Trophoblast cell (in vitro differentiated cells and primary cell): ENCODE measurements around the gene DGKA.

ENCODE experiments used
- DNase-seq, 2 donors: peaks; one replicate each; pipeline ENCODE4 v3.0.0-alpha.2; 2016
- H2AFZ ChIP-seq: 2 replicates; pipeline ENCODE4 v1.6.1; 2013; ENCODE audit warnings: low read length, moderate library complexity, mild to moderate bottlenecking; ENCODE audit not compliant: insufficient read depth, poor library complexity
- H2AK5ac ChIP-seq: 2 replicates; pipeline ENCODE4 v1.6.1; 2013; ENCODE audit warnings: mild to moderate bottlenecking, low read length
- H2BK120ac ChIP-seq: 2 replicates; pipeline ENCODE4 v1.6.1; 2013; ENCODE audit warnings: low read length, mild to moderate bottlenecking, moderate library complexity; ENCODE audit not compliant: insufficient read depth, poor library complexity
- H2BK12ac ChIP-seq: 2 replicates; pipeline ENCODE4 v1.6.1; 2013; ENCODE audit warnings: mild to moderate bottlenecking, low read length, moderate library complexity
- H2BK5ac ChIP-seq: 2 replicates; pipeline ENCODE4 v1.6.1; 2013; ENCODE audit warnings: low read length, low read depth, moderate library complexity, mild to moderate bottlenecking; ENCODE audit not compliant: poor library complexity
- H3K14ac ChIP-seq: 2 replicates; pipeline ENCODE4 v1.6.1; 2013; ENCODE audit warnings: mild to moderate bottlenecking, low read length
- H3K18ac ChIP-seq: 2 replicates; pipeline ENCODE4 v1.6.1; 2013; ENCODE audit warnings: mild to moderate bottlenecking, low read length
- H3K23ac ChIP-seq: 2 replicates; pipeline ENCODE4 v1.6.1; 2013; ENCODE audit warnings: low read length
- H3K27ac ChIP-seq: 2 replicates; pipeline ENCODE4 v1.5.1; 2013; ENCODE audit warnings: low read depth, mild to moderate bottlenecking, inconsistent platforms, low read length, moderate library complexity
- H3K27me3 ChIP-seq: 2 replicates; pipeline ENCODE4 v1.6.1; 2013; ENCODE audit warnings: inconsistent platforms, mild to moderate bottlenecking, low read length, moderate library complexity; ENCODE audit not compliant: insufficient read depth
- H3K36me3 ChIP-seq, 2 experiments: 1 replicate in 1 of 2; 2 replicates in 1 of 2; pipeline ENCODE4 v1.6.1; 2013; ENCODE audit warnings: low read length in 2 of 2, mild to moderate bottlenecking in 2 of 2, moderate library complexity in 1 of 2; ENCODE audit not compliant: insufficient read depth in 2 of 2, control insufficient read depth in 1 of 2
- H3K4ac ChIP-seq: 2 replicates; pipeline ENCODE4 v1.6.1; 2013; ENCODE audit warnings: low read depth, mild to moderate bottlenecking, low read length, moderate library complexity
- H3K4me1 ChIP-seq, 2 experiments: 1 replicate in 1 of 2; 2 replicates in 1 of 2; pipeline ENCODE4 v1.6.1; 2013; ENCODE audit warnings: low read length in 2 of 2, mild to moderate bottlenecking in 2 of 2, moderate library complexity in 1 of 2; ENCODE audit not compliant: insufficient read depth in 2 of 2, control insufficient read depth in 1 of 2
- H3K4me2 ChIP-seq: 2 replicates; pipeline ENCODE4 v1.6.1; 2013; ENCODE audit warnings: inconsistent platforms, mild to moderate bottlenecking, low read length, moderate library complexity
- H3K4me3 ChIP-seq: 2 replicates; pipeline ENCODE4 v1.5.1; 2013; ENCODE audit warnings: mild to moderate bottlenecking, low read depth, low read length, inconsistent platforms
- H3K79me1 ChIP-seq: one replicate; pipeline ENCODE4 v1.6.1; 2013; ENCODE audit warnings: low read length
- H3K79me2 ChIP-seq: 2 replicates; pipeline ENCODE4 v1.6.1; 2013; ENCODE audit warnings: low read length, mild to moderate bottlenecking; ENCODE audit not compliant: control insufficient read depth, insufficient read depth, poor library complexity
- H3K9ac ChIP-seq: 2 replicates; pipeline ENCODE4 v1.6.1; 2013; ENCODE audit warnings: mild to moderate bottlenecking, low read length
- H3K9me3 ChIP-seq: 2 replicates; pipeline ENCODE4 v1.6.1; 2013; ENCODE audit warnings: low read depth, mild to moderate bottlenecking, control low read depth, inconsistent platforms, low read length; ENCODE audit not compliant: insufficient read depth
- H4K12ac ChIP-seq: 2 replicates; pipeline ENCODE4 v1.6.1; 2013; ENCODE audit warnings: low read depth, mild to moderate bottlenecking, low read length, moderate library complexity
- H4K8ac ChIP-seq: 2 replicates; pipeline ENCODE4 v1.6.1; 2013; ENCODE audit warnings: low read depth, mild to moderate bottlenecking, low read length, moderate library complexity
- H4K91ac ChIP-seq: one replicate; pipeline ENCODE4 v1.6.1; 2013; ENCODE audit warnings: low read depth, mild to moderate bottlenecking, low read length, moderate library complexity
- WGBS: extraction: QIAGEN DNeasy Blood & Tissue Kit; methylation state at CpG from one replicate; pipeline ENCODE4 v1.1.7; 2013; ENCODE audit warnings: missing lambda C conversion rate; ENCODE audit not compliant: insufficient read length, insufficient coverage; ENCODE audit errors: extremely low coverage; 5-methylcytosine and 5-hydroxymethylcytosine counted together

Gene DGKA

GRCh38 chr12:55899082-55899481, 31.9 kb upstream of the DGKA start:
- H2BK120ac ChIP-seq: no peak overlapping the region

GRCh38 chr12:55901881-55902490, 29.0 kb upstream of the DGKA start:
- no peak overlapping the region for H4K12ac ChIP-seq
- H3K18ac ChIP-seq: no peak overlapping the region
- no peak overlapping the region for H2AK5ac ChIP-seq
- no peaks in the 10 kb centered on the region for H3K9me3 ChIP-seq
- H3K79me2 ChIP-seq: no peaks in the 10 kb centered on the region
- H3K27ac ChIP-seq: no peak overlapping the region
- no peak overlapping the region for H3K9ac ChIP-seq
- no peak overlapping the region for H2BK12ac ChIP-seq
- no peak overlapping the region for H3K14ac ChIP-seq
- peak; percentile 65 to 88 for DNase-seq
- peaks cover 23 to 31% of the 10 kb centered on the region in 2 experiments for H3K36me3 ChIP-seq
- no peak overlapping the region for H2AFZ ChIP-seq
- H2BK5ac ChIP-seq: no peak overlapping the region
- no peak overlapping the region for H3K4me3 ChIP-seq
- H3K4ac ChIP-seq: no peak overlapping the region
- no peaks in the 10 kb centered on the region for H3K79me1 ChIP-seq
- no peak overlapping the region for H2BK120ac ChIP-seq
- H4K8ac ChIP-seq: no peak overlapping the region
- H4K91ac ChIP-seq: no peak overlapping the region
- no peaks in the 10 kb centered on the region for H3K27me3 ChIP-seq
- H3K4me1 ChIP-seq: no peaks in the 10 kb centered on the region
- H3K23ac ChIP-seq: no peak overlapping the region
- WGBS: no CpG with 5 or more reads among the region's 7 CpGs
- H3K4me2 ChIP-seq: no peak overlapping the region

More at GRCh38 chr12:55899082-55899481, 31.9 kb upstream of the DGKA start:
- no CpG with 5 or more reads among the region's 2 CpGs for WGBS
- Histone ChIP-seq H4K12ac (no peak overlapping the region), H3K27me3 (no peaks in the 10 kb centered on the region), H3K9ac (no peak overlapping the region), H3K79me1 (no peaks in the 10 kb centered on the region), H3K4me3 (no peak overlapping the region), H3K27ac (no peak overlapping the region), H2AFZ (no peak overlapping the region), H2BK12ac (no peak overlapping the region), H3K4me2 (no peak overlapping the region), H3K4me1 (no peaks in the 10 kb centered on the region), H3K36me3 (peaks cover 23 to 27% of the 10 kb centered on the region in 2 experiments), H2AK5ac (no peak overlapping the region), H3K4ac (no peak overlapping the region), H3K18ac (no peak overlapping the region), H3K14ac (no peak overlapping the region), H3K79me2 (no peaks in the 10 kb centered on the region), H2BK5ac (no peak overlapping the region), H3K23ac (no peak overlapping the region), H4K8ac (no peak overlapping the region), H4K91ac (no peak overlapping the region), H3K9me3 (no peaks in the 10 kb centered on the region)
- DNase-seq: no peak

- Histone ChIP-seq H3K9ac (no peak overlapping the region), H2BK12ac (no peak overlapping the region)
- WGBS: no CpG with 5 or more reads among the region's 1 CpG
Measured at GRCh38 chr12:55906056-55906455, 24.9 kb upstream of the DGKA start.

GRCh38 chr12:55908726-55909512, 22.0 kb upstream of the DGKA start:
- no peak overlapping the region for H3K4ac ChIP-seq
- H2BK12ac ChIP-seq: no peak overlapping the region
- peaks cover 2 to 16% of the 10 kb centered on the region in 2 experiments for H3K36me3 ChIP-seq
- no peaks in the 10 kb centered on the region for H3K79me1 ChIP-seq
- H3K9me3 ChIP-seq: no peaks in the 10 kb centered on the region
- H3K4me1 ChIP-seq: no peaks in the 10 kb centered on the region
- no peak for DNase-seq
- H3K4me2 ChIP-seq: no peak overlapping the region
- no peak overlapping the region for H3K4me3 ChIP-seq
- no peak overlapping the region for H4K91ac ChIP-seq
- no peak overlapping the region for H2BK5ac ChIP-seq
- no peak overlapping the region for H2AK5ac ChIP-seq
- H4K12ac ChIP-seq: no peak overlapping the region
- no CpG with 5 or more reads among the region's 8 CpGs for WGBS
- peaks cover 2% of the 10 kb centered on the region for H3K79me2 ChIP-seq
- H2BK120ac ChIP-seq: no peak overlapping the region
- no peak overlapping the region for H3K23ac ChIP-seq
- H2AFZ ChIP-seq: no peak overlapping the region
- H3K14ac ChIP-seq: no peak overlapping the region
- no peak overlapping the region for H3K27ac ChIP-seq
- no peaks in the 10 kb centered on the region for H3K27me3 ChIP-seq
- H3K18ac ChIP-seq: no peak overlapping the region
- H3K9ac ChIP-seq: no peak overlapping the region
- no peak overlapping the region for H4K8ac ChIP-seq

More at GRCh38 chr12:55906056-55906455, 24.9 kb upstream of the DGKA start:
- peaks cover 19 to 29% of the 10 kb centered on the region in 2 experiments for H3K36me3 ChIP-seq
- no peak overlapping the region for H4K12ac ChIP-seq
- H3K4me3 ChIP-seq: no peak overlapping the region
- no peak overlapping the region for H4K91ac ChIP-seq
- H3K18ac ChIP-seq: no peak overlapping the region
- no peaks in the 10 kb centered on the region for H3K4me1 ChIP-seq
- no peak overlapping the region for H2BK5ac ChIP-seq
- H3K14ac ChIP-seq: no peak overlapping the region
- H3K9me3 ChIP-seq: no peaks in the 10 kb centered on the region
- H3K27me3 ChIP-seq: no peaks in the 10 kb centered on the region
- no peak for DNase-seq
- H3K23ac ChIP-seq: no peak overlapping the region
- H3K27ac ChIP-seq: no peak overlapping the region
- H3K79me1 ChIP-seq: no peaks in the 10 kb centered on the region
- no peak overlapping the region for H2BK120ac ChIP-seq
- no peak overlapping the region for H3K4me2 ChIP-seq
- H2AK5ac ChIP-seq: no peak overlapping the region
- H3K4ac ChIP-seq: no peak overlapping the region
- no peak overlapping the region for H2AFZ ChIP-seq
- H3K79me2 ChIP-seq: no peaks in the 10 kb centered on the region
- no peak overlapping the region for H4K8ac ChIP-seq
